Measurements from ENCODE around the gene PMS2. TPM values are rescaled to one million over a fixed set of nuclear protein-coding genes. Genes with fewer than 3 reads are reported as not detected.
"Not testable (repeated sequence)": the region's sequence is repeated elsewhere in the genome, so short reads cannot be mapped to it uniquely, and the experiment has no call there.

Gene PMS2
- total and polyA plus RNA-seq, 2 experiments from 2014 or later, result 5.2 to 15.6 TPM

DNA sequence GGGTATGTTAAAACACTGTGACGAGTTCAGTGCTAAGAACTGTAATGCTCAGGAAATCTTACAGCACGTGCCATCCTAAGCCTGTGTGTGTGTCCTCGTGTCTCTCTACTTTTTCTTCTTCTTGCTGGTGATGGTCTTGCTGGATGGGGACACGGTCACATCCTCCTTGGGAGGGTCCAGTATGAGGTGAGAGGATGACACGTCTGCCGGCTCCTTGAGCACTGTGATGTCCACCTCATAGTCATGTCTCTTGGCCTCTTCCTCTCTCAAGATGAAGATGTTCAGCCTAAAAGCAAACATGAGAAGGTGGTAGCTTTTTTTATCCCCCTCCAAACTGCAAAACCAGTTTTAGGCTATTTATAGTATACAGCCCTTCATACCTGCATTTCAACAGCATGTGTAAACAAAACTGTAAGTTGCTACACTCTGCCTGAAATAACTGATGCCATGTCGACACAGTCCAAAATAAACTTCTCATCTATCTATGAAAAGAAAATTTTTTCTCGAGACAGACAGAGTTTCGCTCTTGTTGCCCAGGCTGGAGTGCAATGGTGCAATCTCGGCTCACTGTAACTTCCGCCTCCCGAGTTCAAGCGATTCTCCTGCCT, 82.5 kb downstream of the PMS2 start:
- not testable (repeated sequence) for H3K27me3 Mint-ChIP-seq (ENCODE audit: insufficient read depth, low read depth, poor library complexity); H3K27ac Mint-ChIP-seq; H3K79me2 ChIP-seq (replicated peaks; ENCODE audit: insufficient read depth); DNase-seq (ENCODE audit: low spot score); H3K4me2 ChIP-seq; H2AFZ ChIP-seq; H3K4me1 Mint-ChIP-seq; H3K27me3 ChIP-seq (ENCODE audit: insufficient read depth); H3K4me3 Mint-ChIP-seq; H3K27ac ChIP-seq (ENCODE audit: low read depth); H3K36me3 Mint-ChIP-seq (ENCODE audit: low read depth); H3F3A ChIP-seq (replicated peaks; ENCODE audit: low read depth); ATAC-seq; H3K4me1 ChIP-seq (ENCODE audit: insufficient read depth); H3K9me2 ChIP-seq (ENCODE audit: insufficient read depth); H3K36me3 ChIP-seq (ENCODE audit: insufficient read depth); H4K20me1 ChIP-seq (replicated peaks; ENCODE audit: insufficient read depth); H3K9me3 Mint-ChIP-seq; H3K4me3 ChIP-seq

DNA sequence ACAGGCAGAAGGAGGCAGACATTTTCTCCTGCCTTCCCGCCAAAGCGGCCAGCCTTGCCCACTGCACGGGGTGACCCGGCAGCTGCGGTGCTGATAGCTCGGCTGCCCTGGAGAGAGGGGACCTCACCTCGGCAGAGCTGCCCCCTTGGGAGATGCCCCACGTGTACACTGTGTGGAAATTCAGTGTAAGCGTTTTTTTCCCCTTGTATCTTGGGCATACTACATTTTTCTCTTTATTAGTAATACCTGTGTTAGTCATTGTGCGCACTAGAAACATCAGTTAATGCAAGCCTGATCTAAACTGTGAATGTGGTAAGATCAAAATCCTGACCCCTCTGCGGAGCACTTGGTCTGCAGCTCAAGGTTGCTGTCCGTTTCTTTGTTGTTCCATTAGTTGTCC, 84.2 kb downstream of the PMS2 start:
- not testable (repeated sequence) for H3F3A ChIP-seq (replicated peaks; ENCODE audit: low read depth); H3K27ac Mint-ChIP-seq; H3K4me1 Mint-ChIP-seq; H3K36me3 ChIP-seq (ENCODE audit: insufficient read depth); H3K4me3 Mint-ChIP-seq; H3K27me3 ChIP-seq (ENCODE audit: insufficient read depth); H3K4me2 ChIP-seq; DNase-seq (ENCODE audit: low spot score); H3K27me3 Mint-ChIP-seq (ENCODE audit: insufficient read depth, low read depth, poor library complexity); H2AFZ ChIP-seq; H3K4me3 ChIP-seq; H3K9me2 ChIP-seq (ENCODE audit: insufficient read depth); H4K20me1 ChIP-seq (replicated peaks; ENCODE audit: insufficient read depth); H3K27ac ChIP-seq (ENCODE audit: low read depth); H3K36me3 Mint-ChIP-seq (ENCODE audit: low read depth); ATAC-seq; H3K4me1 ChIP-seq (ENCODE audit: insufficient read depth); H3K9me3 Mint-ChIP-seq; H3K79me2 ChIP-seq (replicated peaks; ENCODE audit: insufficient read depth)

DNA sequence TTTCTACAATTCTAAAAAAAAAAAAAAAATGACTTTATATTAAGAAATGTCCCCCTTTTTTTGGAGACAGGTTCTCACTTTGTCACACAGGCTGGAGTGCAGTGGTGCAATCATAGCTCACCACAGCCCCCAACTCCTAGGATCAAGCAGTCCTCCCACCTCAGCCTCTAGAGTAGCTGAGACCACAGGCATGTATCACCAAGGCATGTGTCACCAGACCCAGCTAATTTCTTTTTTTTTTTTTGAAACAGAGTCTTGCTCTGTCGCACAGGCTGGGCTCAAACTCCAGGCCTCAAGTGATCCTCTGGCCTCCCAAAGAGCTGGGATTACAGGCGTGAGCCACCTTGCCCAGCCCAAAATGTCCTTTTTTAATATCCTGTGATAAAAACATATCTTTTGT, 84.7 kb downstream of the PMS2 start:
- H3K27me3 Mint-ChIP-seq (ENCODE audit: insufficient read depth, low read depth, poor library complexity); H3K4me1 ChIP-seq (ENCODE audit: insufficient read depth); H3K4me1 Mint-ChIP-seq; H3K79me2 ChIP-seq (replicated peaks; ENCODE audit: insufficient read depth); H3K4me3 Mint-ChIP-seq; H3K27me3 ChIP-seq (ENCODE audit: insufficient read depth); H3K4me3 ChIP-seq; ATAC-seq; H3K36me3 Mint-ChIP-seq (ENCODE audit: low read depth); H3F3A ChIP-seq (replicated peaks; ENCODE audit: low read depth); H3K9me3 Mint-ChIP-seq; H4K20me1 ChIP-seq (replicated peaks; ENCODE audit: insufficient read depth); H3K27ac Mint-ChIP-seq; H3K4me2 ChIP-seq; DNase-seq (ENCODE audit: low spot score); H2AFZ ChIP-seq; H3K36me3 ChIP-seq (ENCODE audit: insufficient read depth); H3K9me2 ChIP-seq (ENCODE audit: insufficient read depth); H3K27ac ChIP-seq (ENCODE audit: low read depth): not testable (repeated sequence)

Small RNA genes lying within 50 kb of the gene (small RNA-seq; reads per million reads assigned to genes)
- gene RF00019 (ENCODE audit: low replicate concordance), result not detected
- gene RNU6-218P (ENCODE audit: low replicate concordance), result not detected
- 2.3 reads per million, percentile 83 among the genes with 10 or more reads in this experiment for gene SNORA80D (ENCODE audit: low replicate concordance)

Other genes starting within 250 kb of the PMS2 start
- 26.7 and 31.3 TPM in 2 replicates for gene RNF216, start 227.4 kb downstream of the PMS2 start, total RNA-seq (2014; rRNA removed; shearing (Covaris generic))
- gene RNF216, start 227.4 kb downstream of the PMS2 start, polyA plus RNA-seq (2016; fragmentation: Nextera tagmentation; extraction: Ambion mirVana), result 20.0 and 25.2 TPM in 2 replicates
- gene OCM, start 128.3 kb downstream of the PMS2 start, total RNA-seq (2014; rRNA removed; shearing (Covaris generic)), result not detected in 2 replicates
- gene OCM, start 128.3 kb downstream of the PMS2 start, polyA plus RNA-seq (2016; fragmentation: Nextera tagmentation; extraction: Ambion mirVana), result 0.31 and 0.33 TPM in 2 replicates
- gene CCZ1, start 110.3 kb downstream of the PMS2 start, total RNA-seq (2014; rRNA removed; shearing (Covaris generic)), result 91.9 and 93.7 TPM in 2 replicates
- gene CCZ1, start 110.3 kb downstream of the PMS2 start, polyA plus RNA-seq (2016; fragmentation: Nextera tagmentation; extraction: Ambion mirVana), result 124 and 140 TPM in 2 replicates
- gene RSPH10B, start 38.4 kb downstream of the PMS2 start, total RNA-seq (2014; rRNA removed; shearing (Covaris generic)), result 0.23 and 5.9 TPM in 2 replicates
- 0.99 TPM in 1 of 2 replicates, not detected in the other for gene RSPH10B, start 38.4 kb downstream of the PMS2 start, polyA plus RNA-seq (2016; fragmentation: Nextera tagmentation; extraction: Ambion mirVana)
- gene AIMP2, start 223 bp upstream of the PMS2 start, total RNA-seq (2014; rRNA removed; shearing (Covaris generic)), result 88.3 and 113 TPM in 2 replicates
- 69.7 and 86.6 TPM in 2 replicates for gene AIMP2, start 223 bp upstream of the PMS2 start, polyA plus RNA-seq (2016; fragmentation: Nextera tagmentation; extraction: Ambion mirVana)
- 0.42 and 0.70 TPM in 2 replicates for gene ANKRD61, start 22.3 kb upstream of the PMS2 start, total RNA-seq (2014; rRNA removed; shearing (Covaris generic))
- 0.63 and 1.2 TPM in 2 replicates for gene ANKRD61, start 22.3 kb upstream of the PMS2 start, polyA plus RNA-seq (2016; fragmentation: Nextera tagmentation; extraction: Ambion mirVana)
- gene EIF2AK1, start 50.1 kb upstream of the PMS2 start, total RNA-seq (2014; rRNA removed; shearing (Covaris generic)), result 312 and 375 TPM in 2 replicates
- 81.1 and 99.5 TPM in 2 replicates for gene EIF2AK1, start 50.1 kb upstream of the PMS2 start, polyA plus RNA-seq (2016; fragmentation: Nextera tagmentation; extraction: Ambion mirVana)
- 17.3 and 18.5 TPM in 2 replicates for gene USP42, start 95.9 kb upstream of the PMS2 start, total RNA-seq (2014; rRNA removed; shearing (Covaris generic))
- gene USP42, start 95.9 kb upstream of the PMS2 start, polyA plus RNA-seq (2016; fragmentation: Nextera tagmentation; extraction: Ambion mirVana), result 9.8 and 9.9 TPM in 2 replicates